ENCODE measurements around the gene ESYT2. TPM values are rescaled to one million over a fixed set of nuclear protein-coding genes. Genes with fewer than 3 reads are reported as not detected.

The ESYT2 gene
- total RNA-seq, 1 donor from 2014 or later, result 60.9 TPM

- no peak overlapping the region for H2AFZ ChIP-seq (ENCODE audit: low read depth, low read length)
- Mint-ChIP-seq H3K4me1 (ENCODE audit: low read depth, unreplicated experiment) (peaks cover 2% of the 10 kb centered on the region), H3K9me3 (ENCODE audit: unreplicated experiment) (peaks cover 1% of the 10 kb centered on the region), H3K27ac (ENCODE audit: unreplicated experiment) (no peak overlapping the region), H3K36me3 (ENCODE audit: low read depth, unreplicated experiment) (no peaks in the 10 kb centered on the region), H3K4me3 (ENCODE audit: unreplicated experiment) (peak overlapping the region; percentile 81), H3K27me3 (ENCODE audit: low read depth, unreplicated experiment) (no peaks in the 10 kb centered on the region)
- peak overlapping the region; percentile 97 for H3K9ac ChIP-seq (ENCODE audit: low read length)
- H3K4me2 ChIP-seq (ENCODE audit: low read length), result peak overlapping the region; percentile 93
- H3K36me3 ChIP-seq (ENCODE audit: insufficient read depth, low read length), result peaks cover 8% of the 10 kb centered on the region
- H3K79me2 ChIP-seq (ENCODE audit: insufficient read depth, low read length), result peaks cover 66% of the 10 kb centered on the region
- H3K9me3 ChIP-seq (ENCODE audit: insufficient read depth, low read depth, low read length), result no peaks in the 10 kb centered on the region
- FAIRE-seq (no peak), DNase-seq (ENCODE audit: low read depth) (no peak)
- TF ChIP-seq EZH2 (IDR thresholded peaks at IDR 0.05; ENCODE audit: insufficient read depth, low read length), result no peak
- TF ChIP-seq, protein P1, sequence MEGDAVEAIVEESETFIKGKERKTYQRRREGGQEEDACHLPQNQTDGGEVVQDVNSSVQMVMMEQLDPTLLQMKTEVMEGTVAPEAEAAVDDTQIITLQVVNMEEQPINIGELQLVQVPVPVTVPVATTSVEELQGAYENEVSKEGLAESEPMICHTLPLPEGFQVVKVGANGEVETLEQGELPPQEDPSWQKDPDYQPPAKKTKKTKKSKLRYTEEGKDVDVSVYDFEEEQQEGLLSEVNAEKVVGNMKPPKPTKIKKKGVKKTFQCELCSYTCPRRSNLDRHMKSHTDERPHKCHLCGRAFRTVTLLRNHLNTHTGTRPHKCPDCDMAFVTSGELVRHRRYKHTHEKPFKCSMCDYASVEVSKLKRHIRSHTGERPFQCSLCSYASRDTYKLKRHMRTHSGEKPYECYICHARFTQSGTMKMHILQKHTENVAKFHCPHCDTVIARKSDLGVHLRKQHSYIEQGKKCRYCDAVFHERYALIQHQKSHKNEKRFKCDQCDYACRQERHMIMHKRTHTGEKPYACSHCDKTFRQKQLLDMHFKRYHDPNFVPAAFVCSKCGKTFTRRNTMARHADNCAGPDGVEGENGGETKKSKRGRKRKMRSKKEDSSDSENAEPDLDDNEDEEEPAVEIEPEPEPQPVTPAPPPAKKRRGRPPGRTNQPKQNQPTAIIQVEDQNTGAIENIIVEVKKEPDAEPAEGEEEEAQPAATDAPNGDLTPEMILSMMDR (IDR thresholded peaks at IDR 0.05; ENCODE audit: insufficient read depth, low read depth, low read length), result no peak
- H3K27ac ChIP-seq (ENCODE audit: low read depth, low read length), result no peak overlapping the region
- no peaks in the 10 kb centered on the region for H3K27me3 ChIP-seq (ENCODE audit: insufficient read depth, low read length)
- peak overlapping the region; percentile 86 for H3K4me3 ChIP-seq (ENCODE audit: insufficient read depth, low read depth, low read length)
- no peaks in the 10 kb centered on the region for H4K20me1 ChIP-seq (ENCODE audit: insufficient read depth, low read length)
- peaks cover 7% of the 10 kb centered on the region for H3K4me1 ChIP-seq (ENCODE audit: insufficient read depth, low read length)
These were observed 126.4 kb downstream of the ESYT2 start for GRCh38 chr7:158702944-158703343.

GRCh38 chr7:158702196-158702595 lies 127.1 kb downstream of the ESYT2 start:
- H3K9ac ChIP-seq (ENCODE audit: low read length), result no peak overlapping the region
- H3K36me3 ChIP-seq (ENCODE audit: insufficient read depth, low read length), result peaks cover 8% of the 10 kb centered on the region
- TF ChIP-seq EZH2 (IDR thresholded peaks at IDR 0.05; ENCODE audit: insufficient read depth, low read length), result no peak
- TF ChIP-seq, protein P1 (IDR thresholded peaks at IDR 0.05; ENCODE audit: insufficient read depth, low read depth, low read length), result no peak
- H2AFZ ChIP-seq (ENCODE audit: low read depth, low read length), result no peak overlapping the region
- Mint-ChIP-seq H3K4me1 (ENCODE audit: low read depth, unreplicated experiment) (peaks cover 2% of the 10 kb centered on the region), H3K27me3 (ENCODE audit: low read depth, unreplicated experiment) (no peaks in the 10 kb centered on the region), H3K9me3 (ENCODE audit: unreplicated experiment) (no peaks in the 10 kb centered on the region), H3K4me3 (ENCODE audit: unreplicated experiment) (no peak overlapping the region), H3K27ac (ENCODE audit: unreplicated experiment) (no peak overlapping the region), H3K36me3 (ENCODE audit: low read depth, unreplicated experiment) (no peaks in the 10 kb centered on the region)
- peaks cover 70% of the 10 kb centered on the region for H3K79me2 ChIP-seq (ENCODE audit: insufficient read depth, low read length)
- peaks cover 7% of the 10 kb centered on the region for H3K4me1 ChIP-seq (ENCODE audit: insufficient read depth, low read length)
- H3K27me3 ChIP-seq (ENCODE audit: insufficient read depth, low read length), result no peaks in the 10 kb centered on the region
- no peak overlapping the region for H3K27ac ChIP-seq (ENCODE audit: low read depth, low read length)
- peak overlapping the region; percentile 93 for H3K4me2 ChIP-seq (ENCODE audit: low read length)
- H3K4me3 ChIP-seq (ENCODE audit: insufficient read depth, low read depth, low read length), result peak overlapping the region; percentile 14
- H4K20me1 ChIP-seq (ENCODE audit: insufficient read depth, low read length), result no peaks in the 10 kb centered on the region
- FAIRE-seq (no peak), DNase-seq (ENCODE audit: low read depth) (no peak)
- H3K9me3 ChIP-seq (ENCODE audit: insufficient read depth, low read depth, low read length), result no peaks in the 10 kb centered on the region

- Histone ChIP-seq H3K9ac (ENCODE audit: low read length) (no peak overlapping the region), H3K4me1 (ENCODE audit: insufficient read depth, low read length) (peaks cover 7% of the 10 kb centered on the region), H3K4me3 (ENCODE audit: insufficient read depth, low read depth, low read length) (no peak overlapping the region), H3K27me3 (ENCODE audit: insufficient read depth, low read length) (no peaks in the 10 kb centered on the region), H3K27ac (ENCODE audit: low read depth, low read length) (no peak overlapping the region), H2AFZ (ENCODE audit: low read depth, low read length) (no peak overlapping the region), H3K79me2 (ENCODE audit: insufficient read depth, low read length) (peaks cover 82% of the 10 kb centered on the region), H4K20me1 (ENCODE audit: insufficient read depth, low read length) (no peaks in the 10 kb centered on the region), H3K9me3 (ENCODE audit: insufficient read depth, low read depth, low read length) (no peaks in the 10 kb centered on the region), H3K36me3 (ENCODE audit: insufficient read depth, low read length) (peaks cover 8% of the 10 kb centered on the region), H3K4me2 (ENCODE audit: low read length) (no peak overlapping the region)
- no peak for DNase-seq (ENCODE audit: low read depth)
- Mint-ChIP-seq H3K27ac (ENCODE audit: unreplicated experiment) (no peak overlapping the region), H3K4me3 (ENCODE audit: unreplicated experiment) (no peak overlapping the region), H3K4me1 (ENCODE audit: low read depth, unreplicated experiment) (no peaks in the 10 kb centered on the region), H3K9me3 (ENCODE audit: unreplicated experiment) (no peaks in the 10 kb centered on the region), H3K36me3 (ENCODE audit: low read depth, unreplicated experiment) (peaks cover 3% of the 10 kb centered on the region), H3K27me3 (ENCODE audit: low read depth, unreplicated experiment) (no peaks in the 10 kb centered on the region)
- TF ChIP-seq, protein P1 (IDR thresholded peaks at IDR 0.05; ENCODE audit: insufficient read depth, low read depth, low read length), result no peak
- no peak for TF ChIP-seq EZH2 (IDR thresholded peaks at IDR 0.05; ENCODE audit: insufficient read depth, low read length)
- no peak for FAIRE-seq
These were observed 129.3 kb downstream of the ESYT2 start for GRCh38 chr7:158700008-158700407.

Measured in astrocyte (in vitro differentiated cells and primary cell).